DOHH2 (cell line): ENCODE data around the gene AKIRIN2.

ENCODE experiments used
- EZH2phosphoT487 ChIP-seq: fragments of 200-600 bp; sonication (generic); IDR thresholded peaks from 2 replicates; pipeline ENCODE4 v1.6.1; 2017; ENCODE audit warnings: borderline replicate concordance, mild to moderate bottlenecking, antibody characterized with exemption, low read length, moderate library complexity, mixed read lengths
- TF ChIP-seq, protein P1 (sequence below): fragments of 200-600 bp; sonication (generic); IDR thresholded peaks from one replicate; pipeline ENCODE4 v1.5.1; 2014; ENCODE audit warnings: antibody characterized with exemption, mild to moderate bottlenecking, low read depth, low read length; ENCODE audit not compliant: poor library complexity, severe bottlenecking

GRCh38 chr6:87667032-87667431 lies 35.0 kb downstream of the AKIRIN2 start:
- TF ChIP-seq, protein P1, sequence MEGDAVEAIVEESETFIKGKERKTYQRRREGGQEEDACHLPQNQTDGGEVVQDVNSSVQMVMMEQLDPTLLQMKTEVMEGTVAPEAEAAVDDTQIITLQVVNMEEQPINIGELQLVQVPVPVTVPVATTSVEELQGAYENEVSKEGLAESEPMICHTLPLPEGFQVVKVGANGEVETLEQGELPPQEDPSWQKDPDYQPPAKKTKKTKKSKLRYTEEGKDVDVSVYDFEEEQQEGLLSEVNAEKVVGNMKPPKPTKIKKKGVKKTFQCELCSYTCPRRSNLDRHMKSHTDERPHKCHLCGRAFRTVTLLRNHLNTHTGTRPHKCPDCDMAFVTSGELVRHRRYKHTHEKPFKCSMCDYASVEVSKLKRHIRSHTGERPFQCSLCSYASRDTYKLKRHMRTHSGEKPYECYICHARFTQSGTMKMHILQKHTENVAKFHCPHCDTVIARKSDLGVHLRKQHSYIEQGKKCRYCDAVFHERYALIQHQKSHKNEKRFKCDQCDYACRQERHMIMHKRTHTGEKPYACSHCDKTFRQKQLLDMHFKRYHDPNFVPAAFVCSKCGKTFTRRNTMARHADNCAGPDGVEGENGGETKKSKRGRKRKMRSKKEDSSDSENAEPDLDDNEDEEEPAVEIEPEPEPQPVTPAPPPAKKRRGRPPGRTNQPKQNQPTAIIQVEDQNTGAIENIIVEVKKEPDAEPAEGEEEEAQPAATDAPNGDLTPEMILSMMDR = no peak
- no peak for TF ChIP-seq EZH2phosphoT487
